Measurements from ENCODE around the gene ELOVL2.

ELOVL2 gene

DNA sequence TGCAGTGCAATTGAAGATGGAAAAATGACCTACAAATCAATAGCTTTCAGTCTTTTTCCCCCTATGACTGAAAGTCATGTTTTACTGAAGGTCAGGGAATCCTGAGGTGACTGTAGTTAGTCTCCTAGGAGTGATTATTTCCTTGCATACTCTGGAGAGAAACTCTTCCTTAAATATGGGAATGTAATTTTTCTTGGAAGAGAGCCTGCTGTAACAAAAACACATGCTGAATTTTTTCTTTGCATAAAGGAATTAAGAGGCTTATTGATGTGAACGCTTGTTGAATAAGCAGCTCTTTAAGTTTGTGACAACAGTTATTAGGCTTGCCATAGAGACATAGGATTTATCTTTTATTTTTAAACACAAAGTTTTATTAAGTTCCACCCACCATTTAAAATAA lies 64.5 kb downstream of the ELOVL2 start:
- DNase-seq (ENCODE audit: low read depth): no peak

GRCh38 chr6:10977231-10977968 lies 66.7 kb downstream of the ELOVL2 start:
- no peak for DNase-seq (ENCODE audit: low read depth)

DNA sequence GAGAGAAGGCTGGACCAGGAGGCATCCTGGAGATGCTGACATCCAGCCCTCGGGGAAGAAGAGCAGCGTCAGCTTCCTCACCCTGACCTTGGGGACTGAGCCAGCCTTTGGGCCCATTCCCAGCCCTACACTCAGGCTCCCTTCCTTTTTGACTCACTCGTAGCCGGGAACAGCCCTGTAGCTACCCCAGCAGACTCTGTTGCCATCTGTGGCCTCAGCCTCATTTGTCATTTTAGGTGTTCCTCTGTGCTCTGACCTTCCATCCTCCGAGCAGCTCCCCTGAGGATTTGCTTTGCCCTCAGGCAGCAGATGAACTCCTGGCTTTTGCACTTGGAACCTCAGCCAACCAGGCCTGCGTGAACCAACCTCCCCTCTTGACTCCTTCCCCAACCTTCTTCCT lies 67.5 kb downstream of the ELOVL2 start:
- no peak for DNase-seq (ENCODE audit: low read depth)

DNA sequence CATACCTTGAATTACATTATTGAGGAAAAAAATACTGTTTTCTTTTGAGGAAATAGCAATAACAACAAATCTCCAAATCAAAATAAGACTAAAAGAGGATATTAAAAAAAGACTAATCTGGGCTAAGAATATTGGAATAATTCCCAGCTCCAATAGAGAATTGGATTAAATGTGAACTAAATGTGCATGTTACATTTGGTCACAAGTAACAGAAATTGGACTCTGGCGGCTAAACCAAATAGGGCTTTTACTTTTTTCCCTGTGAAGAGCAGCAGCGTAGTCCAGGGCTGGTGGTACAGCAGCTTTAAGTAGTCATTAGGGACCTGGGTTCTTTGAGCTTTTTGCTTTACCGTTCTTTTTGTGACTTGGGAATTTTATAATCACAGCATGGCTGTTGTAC lies 71.9 kb downstream of the ELOVL2 start:
- no peak for DNase-seq (ENCODE audit: low read depth)

DNA sequence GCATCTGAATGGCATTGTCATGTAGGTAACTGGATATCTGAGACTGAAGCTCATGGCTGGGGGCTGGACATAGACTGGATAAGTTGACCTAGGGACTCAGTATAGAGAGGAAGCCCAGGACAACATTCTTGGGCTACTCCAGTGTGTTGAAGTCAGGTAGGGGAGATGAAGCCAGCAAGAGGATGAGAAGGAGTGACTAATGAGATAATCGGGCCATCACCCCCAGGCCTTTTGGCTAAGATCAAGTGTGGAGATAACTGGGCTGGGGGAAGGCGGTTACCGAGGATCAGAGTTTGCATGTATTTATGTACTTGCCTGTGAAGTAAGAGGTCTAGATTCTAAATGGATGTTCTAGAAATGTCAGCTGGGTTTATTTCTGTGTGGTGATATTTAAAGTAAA lies 73.4 kb downstream of the ELOVL2 start:
- DNase-seq (ENCODE audit: low read depth): no peak

DNA sequence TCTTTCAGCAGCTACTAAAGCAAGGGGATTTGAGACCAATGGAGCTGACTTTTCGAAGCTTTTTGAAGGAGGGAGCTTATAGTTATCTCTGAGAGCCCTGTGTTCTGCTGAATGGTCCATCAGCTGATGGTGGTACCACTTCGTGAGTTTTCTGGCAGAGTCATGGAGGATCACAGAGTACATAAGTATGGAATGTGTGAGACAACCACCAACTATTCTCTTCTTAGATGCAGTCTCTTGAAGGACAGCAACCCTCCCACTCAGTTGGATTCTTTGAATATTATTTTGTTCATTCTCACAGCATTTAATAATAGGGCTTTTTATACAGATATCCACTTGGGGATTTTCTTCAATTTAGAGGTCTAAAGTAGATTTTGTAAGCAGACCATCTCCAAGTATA lies 75.3 kb downstream of the ELOVL2 start:
- DNase-seq (ENCODE audit: low read depth): no peak

GRCh38 chr6:10964684-10965083 lies 79.4 kb downstream of the ELOVL2 start:
- DNase-seq (ENCODE audit: low read depth): no peak

DNA sequence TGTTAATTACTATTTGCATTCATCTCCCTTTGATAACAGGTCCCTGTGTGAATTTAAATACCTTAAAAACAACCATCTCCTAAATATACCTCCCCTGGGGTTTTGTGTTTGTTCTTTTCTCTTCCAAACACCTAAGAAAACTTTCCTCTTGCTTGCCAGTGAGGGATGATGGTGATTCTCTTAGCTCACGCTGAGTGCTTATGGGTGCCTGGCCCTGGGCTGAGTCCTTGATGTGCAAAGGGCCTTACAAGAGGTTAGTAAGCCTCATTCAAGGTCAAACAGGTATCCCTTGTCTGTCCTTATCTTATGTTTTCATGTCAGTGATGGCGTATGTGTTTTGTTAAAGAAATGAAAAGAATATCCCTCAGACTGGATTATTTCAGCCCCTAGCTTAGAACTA lies 81.0 kb downstream of the ELOVL2 start:
- DNase-seq (ENCODE audit: low read depth): no peak

- no peak for DNase-seq (ENCODE audit: low read depth)
These were observed 81.4 kb downstream of the ELOVL2 start for GRCh38 chr6:10962673-10963072.

GRCh38 chr6:10961837-10962236 lies 82.3 kb downstream of the ELOVL2 start:
- no peak for DNase-seq (ENCODE audit: low read depth)

DNA sequence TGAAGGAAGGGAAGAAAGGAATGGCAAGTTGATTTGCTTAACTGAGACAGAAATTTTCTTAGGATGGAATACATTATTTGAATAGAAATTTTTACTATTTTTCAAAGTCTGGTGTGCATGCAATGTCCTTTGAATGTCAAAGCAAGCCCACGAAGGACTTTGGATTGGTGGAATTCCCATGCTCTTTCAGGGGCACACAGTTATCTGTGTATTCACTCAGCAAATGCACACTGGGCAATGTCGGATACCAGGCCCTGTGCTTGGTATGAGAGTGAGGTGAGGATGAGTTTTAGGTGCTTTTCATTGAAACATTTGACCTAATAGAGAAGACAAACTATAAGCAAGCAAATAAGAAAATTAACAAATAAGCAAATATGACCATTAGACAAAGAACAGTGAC lies 83.9 kb downstream of the ELOVL2 start:
- DNase-seq (ENCODE audit: low read depth): no peak

- DNase-seq (ENCODE audit: low read depth): no peak
These were observed 86.7 kb downstream of the ELOVL2 start for GRCh38 chr6:10957414-10957886.

DNA sequence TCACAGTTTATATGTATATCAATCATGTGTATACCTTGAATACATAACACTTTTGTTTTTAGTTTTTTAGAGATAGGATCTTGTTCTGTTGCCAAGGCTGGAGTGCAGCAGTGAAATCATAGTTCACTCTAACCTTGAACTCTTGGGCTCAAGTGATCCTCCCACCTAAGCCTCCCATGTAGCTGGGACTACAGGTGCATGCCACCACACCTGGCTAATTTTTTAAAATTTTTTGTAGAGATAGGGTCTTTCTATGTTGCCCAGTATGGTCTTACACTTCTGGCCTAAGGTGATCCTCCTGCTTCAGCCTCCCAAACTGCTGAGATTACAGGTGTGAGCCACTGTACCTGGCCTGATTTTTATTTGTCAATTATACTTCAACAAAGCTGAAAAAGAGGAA lies 87.3 kb downstream of the ELOVL2 start:
- no peak for DNase-seq (ENCODE audit: low read depth)

GRCh38 chr6:10954590-10955010 lies 89.5 kb downstream of the ELOVL2 start:
- peak; percentile 71 for DNase-seq (ENCODE audit: low read depth)

DNA sequence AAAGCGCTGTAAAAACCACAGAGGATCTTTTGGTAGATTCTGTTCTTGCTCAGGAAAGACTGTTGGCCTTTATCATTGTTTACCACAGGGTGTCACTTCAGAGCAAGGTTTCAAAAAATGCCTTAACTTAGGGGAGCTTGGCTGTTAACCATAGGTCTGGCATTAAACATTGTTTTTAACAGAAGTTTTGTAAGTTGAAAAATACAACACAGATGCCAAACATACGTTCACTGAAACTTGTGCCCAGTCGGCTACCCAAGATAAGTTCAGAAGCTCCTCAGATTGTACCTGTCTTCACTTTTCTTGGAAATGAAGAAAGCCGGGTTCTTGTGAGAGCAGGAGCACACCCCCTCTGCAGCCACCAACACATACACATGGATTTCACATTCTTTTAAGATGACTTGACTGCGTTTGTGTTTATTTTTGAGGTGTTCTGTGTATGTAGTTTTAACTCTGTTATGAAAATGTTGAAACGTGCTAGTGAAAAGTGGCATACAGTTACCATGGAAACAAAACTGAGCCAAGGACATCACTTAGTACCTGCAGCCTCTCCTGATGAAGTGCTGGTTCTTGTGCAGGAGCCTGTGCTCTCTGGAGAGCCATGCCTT lies 92.3 kb downstream of the ELOVL2 start:
- no peak for DNase-seq (ENCODE audit: low read depth)

- no peak for DNase-seq (ENCODE audit: low read depth)
These were observed 94.3 kb downstream of the ELOVL2 start for GRCh38 chr6:10949579-10950490.

GRCh38 chr6:10947966-10948365 lies 96.1 kb downstream of the ELOVL2 start:
- no peak for DNase-seq (ENCODE audit: low read depth)

GRCh38 chr6:10945845-10946244 lies 98.3 kb downstream of the ELOVL2 start:
- no peak for DNase-seq (ENCODE audit: low read depth)

DNA sequence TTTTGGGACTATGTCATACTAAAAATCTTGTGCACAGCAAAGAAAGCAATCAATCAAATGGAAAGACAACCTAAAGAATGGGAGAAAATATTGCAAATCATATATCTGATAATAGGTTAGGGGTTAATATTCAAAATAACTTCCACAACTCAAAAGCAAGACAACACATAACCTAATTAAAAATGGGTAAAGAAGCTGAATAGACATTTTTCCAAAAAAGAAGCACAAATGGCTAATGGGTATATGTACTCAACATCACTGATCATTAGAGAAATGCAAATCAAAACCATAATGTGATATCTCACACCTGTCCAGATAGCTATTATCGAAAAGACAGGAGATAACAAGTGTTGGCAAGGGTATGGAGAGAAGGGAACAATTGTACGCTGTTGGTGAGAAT lies 104.3 kb downstream of the ELOVL2 start:
- no peak for DNase-seq (ENCODE audit: low read depth)

GRCh38 chr6:10933126-10933525 lies 111.0 kb downstream of the ELOVL2 start:
- DNase-seq (ENCODE audit: low read depth): no peak
